ENCODE data around the gene RBP4.

The RBP4 gene

DNA sequence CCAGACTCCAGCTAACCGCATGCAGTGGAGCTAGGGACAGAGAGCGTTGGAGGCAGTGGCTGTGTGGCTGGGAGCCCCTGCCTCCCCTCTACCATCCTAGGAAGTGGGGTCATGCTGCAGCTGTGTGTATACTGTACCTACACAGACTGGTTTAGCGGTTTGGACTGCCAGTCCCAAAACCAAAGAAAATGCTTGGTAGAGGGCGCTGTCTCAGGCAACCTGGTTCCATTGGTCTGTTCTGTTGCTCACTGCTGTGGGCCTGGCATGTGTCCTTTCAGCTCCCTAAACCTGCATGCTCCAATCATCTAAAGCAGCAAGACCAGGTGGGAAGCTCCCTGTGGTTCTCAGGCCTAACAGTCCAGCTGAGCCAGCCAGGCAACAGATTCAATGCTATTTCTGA, 4.5 kb downstream of the RBP4 start:
- H3K27ac ChIP-seq: no peak overlapping the region
- no peak for DNase-seq (ENCODE audit: low spot score)
- H3K4me3 ChIP-seq: no peak overlapping the region
- TF ChIP-seq, protein P1, sequence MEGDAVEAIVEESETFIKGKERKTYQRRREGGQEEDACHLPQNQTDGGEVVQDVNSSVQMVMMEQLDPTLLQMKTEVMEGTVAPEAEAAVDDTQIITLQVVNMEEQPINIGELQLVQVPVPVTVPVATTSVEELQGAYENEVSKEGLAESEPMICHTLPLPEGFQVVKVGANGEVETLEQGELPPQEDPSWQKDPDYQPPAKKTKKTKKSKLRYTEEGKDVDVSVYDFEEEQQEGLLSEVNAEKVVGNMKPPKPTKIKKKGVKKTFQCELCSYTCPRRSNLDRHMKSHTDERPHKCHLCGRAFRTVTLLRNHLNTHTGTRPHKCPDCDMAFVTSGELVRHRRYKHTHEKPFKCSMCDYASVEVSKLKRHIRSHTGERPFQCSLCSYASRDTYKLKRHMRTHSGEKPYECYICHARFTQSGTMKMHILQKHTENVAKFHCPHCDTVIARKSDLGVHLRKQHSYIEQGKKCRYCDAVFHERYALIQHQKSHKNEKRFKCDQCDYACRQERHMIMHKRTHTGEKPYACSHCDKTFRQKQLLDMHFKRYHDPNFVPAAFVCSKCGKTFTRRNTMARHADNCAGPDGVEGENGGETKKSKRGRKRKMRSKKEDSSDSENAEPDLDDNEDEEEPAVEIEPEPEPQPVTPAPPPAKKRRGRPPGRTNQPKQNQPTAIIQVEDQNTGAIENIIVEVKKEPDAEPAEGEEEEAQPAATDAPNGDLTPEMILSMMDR (IDR thresholded peaks at IDR 0.05): no peak

DNA sequence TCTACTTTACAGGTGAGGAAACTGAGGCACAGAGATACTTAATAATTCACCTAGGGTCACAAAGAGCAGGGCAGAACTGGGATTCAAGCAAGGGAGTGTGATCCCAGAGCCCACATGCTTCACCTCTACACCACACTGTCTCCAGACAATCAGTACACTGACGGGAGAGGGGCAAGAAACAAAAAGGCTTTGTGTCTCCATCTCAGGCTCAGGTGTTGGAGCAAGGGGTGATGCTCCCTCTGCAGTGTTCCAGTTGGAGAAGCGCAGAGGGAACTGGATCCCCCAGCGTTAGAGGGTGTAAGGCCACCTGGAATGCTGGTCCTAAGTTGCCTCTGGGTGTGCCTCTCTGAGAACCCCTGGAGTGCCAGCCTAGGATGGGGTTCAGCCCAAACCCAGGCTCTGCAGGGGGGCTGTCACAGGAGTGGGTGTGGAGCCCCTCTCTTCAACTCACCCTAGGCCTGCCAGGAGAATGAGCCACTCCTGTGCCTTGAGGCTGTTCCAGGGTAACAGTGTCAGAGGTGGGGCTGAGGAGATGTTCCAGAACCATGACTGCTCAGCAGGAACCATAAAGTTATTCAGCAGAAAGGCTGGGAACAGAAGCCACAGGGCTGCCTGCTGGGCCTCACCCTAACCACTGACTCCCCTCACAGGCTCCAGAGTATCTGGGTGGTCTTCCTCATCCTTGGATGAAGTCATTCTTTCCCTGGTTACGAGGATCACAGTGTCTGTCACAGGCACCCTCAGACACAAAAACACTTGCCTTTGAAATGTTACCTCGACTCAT, 5.5 kb downstream of the RBP4 start:
- H3K27ac ChIP-seq: no peak overlapping the region
- TF ChIP-seq, protein P1 (IDR thresholded peaks at IDR 0.05): no peak
- DNase-seq (ENCODE audit: low spot score): no peak
- no peak overlapping the region for H3K4me3 ChIP-seq

DNA sequence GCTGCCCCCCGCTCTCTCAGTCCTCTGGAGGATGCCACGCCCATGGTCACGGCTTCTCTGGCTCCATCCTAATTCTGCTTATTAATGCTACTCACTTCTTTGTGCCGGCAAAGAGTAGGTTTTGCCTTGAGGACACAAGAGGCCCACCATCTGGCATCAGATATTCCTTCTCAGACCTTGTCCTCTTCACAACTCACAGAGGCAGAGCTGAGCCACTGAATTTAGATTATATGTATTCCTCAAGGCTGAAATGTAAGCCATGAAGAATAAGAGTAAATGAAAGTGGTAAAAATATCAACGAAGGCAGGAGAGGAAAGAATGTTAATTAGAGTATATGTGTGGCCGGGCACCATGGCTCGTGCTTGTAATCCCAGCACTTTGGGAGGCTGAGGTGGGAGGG, 6.5 kb downstream of the RBP4 start:
- TF ChIP-seq, protein P1 (IDR thresholded peaks at IDR 0.05): no peak
- no peak for DNase-seq (ENCODE audit: low spot score)
- Histone ChIP-seq H3K4me3 (no peak overlapping the region), H3K27ac (no peak overlapping the region)

DNA sequence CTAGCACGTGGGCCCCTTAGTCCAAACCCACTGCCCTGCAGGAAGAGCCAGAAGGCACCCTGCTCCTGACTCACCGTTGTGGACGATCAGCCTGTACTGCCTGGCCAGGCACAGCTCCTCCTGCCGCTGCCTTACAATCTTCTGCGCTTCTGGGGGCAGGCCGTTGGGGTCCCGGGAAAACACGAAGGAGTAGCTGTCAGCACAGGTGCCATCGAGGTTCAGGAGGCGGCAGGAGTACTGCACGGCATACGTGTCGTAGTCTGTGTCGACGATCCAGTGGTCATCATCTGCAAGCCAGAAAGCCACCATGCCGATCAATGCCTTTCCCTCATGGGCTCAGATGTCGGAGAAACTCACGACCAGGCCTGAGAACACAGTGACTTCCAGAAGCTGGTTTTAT, 7.3 kb downstream of the RBP4 start:
- DNase-seq (ENCODE audit: low spot score): peak; percentile 68
- no peak overlapping the region for H3K27ac ChIP-seq
- H3K4me3 ChIP-seq: no peak overlapping the region
- TF ChIP-seq, protein P1 (IDR thresholded peaks at IDR 0.05): no peak

DNA sequence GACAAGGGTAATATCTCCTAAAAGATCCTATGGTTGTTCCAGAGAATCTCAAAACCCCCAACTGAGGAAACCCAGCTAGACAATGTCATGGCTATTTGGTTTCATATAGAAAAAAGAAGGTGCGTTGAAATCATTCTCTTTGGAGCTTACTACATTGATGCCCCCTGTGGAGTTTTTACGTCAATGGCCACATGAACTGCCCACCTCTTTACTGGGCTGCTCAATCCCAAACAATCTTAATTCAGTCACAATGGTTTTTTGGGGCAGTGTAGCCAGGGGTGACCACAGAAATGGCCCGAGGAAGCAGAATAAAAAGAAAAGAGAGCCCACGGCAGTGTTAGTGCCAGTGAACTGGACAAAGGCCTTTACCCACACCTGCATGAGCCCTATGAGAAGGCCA, 7.8 kb downstream of the RBP4 start:
- TF ChIP-seq, protein P1 (IDR thresholded peaks at IDR 0.05): no peak
- Histone ChIP-seq H3K4me3 (no peak overlapping the region), H3K27ac (no peak overlapping the region)
- no peak for DNase-seq (ENCODE audit: low spot score)

DNA sequence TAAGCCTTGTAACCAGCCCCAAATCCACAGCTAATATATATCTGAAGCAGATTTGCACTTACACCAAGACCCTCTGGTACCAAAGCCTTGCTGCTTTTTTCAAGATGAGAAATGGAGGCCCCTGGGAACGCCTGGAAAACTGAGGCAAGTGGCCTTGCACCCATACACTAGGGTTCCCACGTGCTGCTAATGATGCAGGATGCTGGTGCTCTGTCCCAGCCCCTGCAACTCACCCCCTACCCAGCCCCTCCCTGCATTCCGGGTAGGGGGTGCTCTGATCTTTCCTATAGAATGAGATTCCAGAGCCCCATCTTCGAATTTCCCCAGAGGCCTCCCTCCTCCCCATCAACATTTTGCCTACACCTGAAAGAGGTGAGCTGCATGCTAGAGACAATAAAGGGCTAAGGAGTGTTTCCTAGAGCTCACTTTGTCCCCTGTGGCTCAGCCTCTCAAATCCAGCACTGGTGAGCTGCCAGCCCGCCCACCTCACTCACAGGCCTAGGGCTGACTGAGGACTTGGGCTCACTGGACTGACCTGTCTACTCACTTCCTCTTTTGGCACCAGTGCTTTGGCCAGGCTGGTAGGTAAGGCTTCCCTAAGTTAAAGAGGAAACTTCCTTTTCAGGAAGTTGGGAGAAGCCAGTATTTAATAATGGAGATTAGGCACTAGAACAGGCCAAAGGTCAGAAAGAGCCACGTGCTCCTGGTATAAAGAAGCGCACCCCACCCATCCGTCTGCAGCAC, 9.8 kb downstream of the RBP4 start:
- H3K4me3 ChIP-seq: no peak overlapping the region
- TF ChIP-seq, protein P1 (IDR thresholded peaks at IDR 0.05): no peak
- no peak overlapping the region for H3K27ac ChIP-seq
- DNase-seq (ENCODE audit: low spot score): peak; percentile 59

DNA sequence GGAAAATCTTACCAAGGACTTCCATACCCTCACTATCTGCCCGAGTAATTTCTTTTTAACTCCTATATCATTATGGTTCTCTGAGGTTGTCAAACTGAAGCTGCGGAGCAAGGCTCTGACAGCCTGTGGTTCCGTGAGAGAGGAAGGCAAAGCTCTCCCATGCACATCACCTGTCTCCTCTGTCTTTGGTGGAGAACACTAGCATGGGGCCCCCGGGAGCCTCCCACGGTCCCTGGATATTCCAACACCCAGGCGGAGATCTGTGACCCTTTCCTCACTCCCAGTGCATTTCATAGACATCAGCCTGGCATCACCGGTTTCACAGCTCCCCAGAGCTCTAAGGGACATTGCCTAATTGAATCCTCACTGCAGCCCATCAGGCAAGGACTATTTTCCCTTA, 10.4 kb downstream of the RBP4 start:
- peak; percentile 52 for DNase-seq (ENCODE audit: low spot score)
- Histone ChIP-seq H3K27ac (no peak overlapping the region), H3K4me3 (no peak overlapping the region)
- TF ChIP-seq, protein P1 (IDR thresholded peaks at IDR 0.05): no peak

All from coronary artery (tissue), 2 donors.